GM19397 (cell line): ENCODE measurements around the gene SAPCD2.
"Not testable (repeated sequence)": the region's sequence is repeated elsewhere in the genome, so short reads cannot be mapped to it uniquely, and the experiment has no call there.

ENCODE experiments used
- ATAC-seq: cut with Tn5 transposase; IDR thresholded peaks from one replicate; pipeline ENCODE4 v1.9.1; 2021; ENCODE audit warnings: mild to moderate bottlenecking, moderate library complexity; ENCODE audit not compliant: unreplicated experiment

The SAPCD2 gene

GRCh38 chr9:137065336-137065967 is 4.9 kb downstream of the SAPCD2 start:
- ATAC-seq: no peak

DNA sequence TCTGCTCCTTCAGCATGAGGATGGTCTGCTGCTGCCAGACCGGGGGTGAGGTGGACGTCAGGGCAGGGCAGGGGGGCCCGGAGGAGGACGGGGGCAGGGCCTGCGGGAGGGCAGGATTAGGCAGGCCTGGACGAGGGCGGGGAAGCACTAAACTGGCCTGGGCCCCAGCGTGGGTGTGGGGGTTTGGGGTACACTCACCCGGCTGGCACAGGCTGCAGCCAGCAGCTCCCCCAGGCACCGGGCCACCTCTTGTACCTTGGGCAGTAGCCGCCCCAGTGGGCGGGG is 5.5 kb downstream of the SAPCD2 start:
- ATAC-seq: no peak

GRCh38 chr9:137064027-137064879 is 6.1 kb downstream of the SAPCD2 start:
- ATAC-seq: no peak

- no peak for ATAC-seq
Observed at GRCh38 chr9:137063311-137064026, 6.9 kb downstream of the SAPCD2 start.

DNA sequence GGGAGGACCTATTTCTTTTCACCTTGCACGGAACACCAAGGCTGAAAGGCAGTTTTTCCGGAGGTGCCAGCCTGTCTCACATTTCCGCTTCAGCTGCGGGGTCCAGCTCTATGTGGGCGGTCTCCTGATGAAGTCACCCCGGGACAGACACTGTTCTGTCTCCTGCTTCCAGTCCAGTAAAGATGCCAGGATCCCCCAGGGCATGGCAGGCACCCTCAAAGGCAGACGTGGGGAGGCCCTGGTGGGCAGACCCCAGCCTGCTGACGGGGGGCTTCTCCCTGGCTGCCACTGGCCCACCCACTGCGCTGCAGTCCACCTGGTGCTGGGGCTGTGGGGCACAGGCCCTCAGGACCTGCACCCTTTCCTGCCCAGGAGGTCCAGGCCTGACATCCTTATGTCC is 7.6 kb downstream of the SAPCD2 start:
- not testable (repeated sequence) for ATAC-seq

DNA sequence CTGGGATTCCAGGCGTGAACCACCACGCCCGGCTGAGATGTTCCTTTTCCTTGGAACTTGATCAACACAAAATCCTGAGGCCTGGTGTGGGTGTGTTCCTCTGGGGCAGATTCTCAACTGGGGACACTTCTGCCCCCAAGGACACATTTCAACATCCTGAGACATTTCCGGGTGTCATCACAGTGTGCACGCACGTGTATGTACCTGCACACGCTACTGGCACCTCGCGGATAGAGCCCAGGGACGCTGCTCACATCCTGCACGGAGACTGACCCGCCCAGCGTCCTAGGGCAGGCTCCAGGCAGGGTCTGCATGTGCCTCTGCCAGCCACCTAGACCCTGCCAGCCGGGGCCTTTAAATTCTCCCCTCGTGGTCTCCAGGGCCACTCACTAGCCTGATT is 8.0 kb downstream of the SAPCD2 start:
- ATAC-seq: no peak

DNA sequence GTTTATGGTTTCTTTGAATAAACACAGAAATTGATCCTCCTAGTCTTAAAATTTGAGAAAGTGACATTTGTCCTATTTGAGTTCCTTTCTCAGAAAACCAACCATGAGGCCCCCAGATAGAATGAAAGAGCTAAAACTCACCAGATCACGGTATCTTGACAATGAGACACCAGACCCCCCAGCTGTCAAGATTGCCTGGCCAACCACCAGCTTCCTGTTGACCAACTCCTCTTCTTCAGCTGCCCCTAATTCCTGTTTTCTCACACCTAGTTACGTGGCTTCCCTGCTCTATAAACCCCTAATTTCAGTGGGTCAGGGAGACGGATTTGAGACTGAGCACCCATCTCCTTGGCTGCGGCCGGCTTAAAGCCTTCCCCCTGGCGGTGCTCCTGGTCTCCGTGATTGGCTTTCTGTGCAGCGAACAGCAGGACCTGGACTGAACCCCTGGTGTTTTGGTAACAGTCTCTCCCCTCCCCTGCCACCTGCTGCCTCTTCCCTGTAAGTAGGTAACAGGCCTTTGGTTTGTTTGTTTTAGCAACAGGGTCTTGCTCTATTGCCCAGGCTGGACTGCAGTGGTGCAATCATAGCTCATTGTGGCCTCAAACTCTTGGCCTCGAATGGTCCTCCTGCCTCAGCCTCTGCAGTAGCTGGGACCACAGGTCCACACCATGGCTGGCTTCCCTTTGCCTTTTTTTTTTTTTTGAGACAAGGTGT is 11.7 kb downstream of the SAPCD2 start:
- ATAC-seq: no peak

DNA sequence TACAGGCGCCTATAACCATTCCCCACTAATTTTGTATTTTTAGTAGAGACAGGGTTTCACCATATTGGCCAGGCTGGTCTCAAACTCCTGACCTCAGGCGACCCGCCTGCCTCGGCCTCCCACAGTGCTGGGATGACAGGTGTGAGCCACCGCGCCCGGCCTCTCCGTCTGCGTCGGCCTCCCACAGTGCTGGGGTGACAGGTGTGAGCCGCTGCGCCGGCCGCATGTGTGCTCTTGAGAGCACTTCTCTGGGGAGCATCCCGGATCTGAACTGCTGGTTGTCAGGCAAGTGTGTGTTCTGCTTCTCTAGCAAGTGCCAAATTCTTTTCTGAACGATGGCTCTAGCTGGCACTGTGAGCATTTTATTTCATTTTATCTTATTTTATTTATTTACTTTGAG is 12.8 kb downstream of the SAPCD2 start:
- no peak for ATAC-seq

GRCh38 chr9:137056739-137057415 is 13.5 kb downstream of the SAPCD2 start:
- ATAC-seq: no peak

DNA sequence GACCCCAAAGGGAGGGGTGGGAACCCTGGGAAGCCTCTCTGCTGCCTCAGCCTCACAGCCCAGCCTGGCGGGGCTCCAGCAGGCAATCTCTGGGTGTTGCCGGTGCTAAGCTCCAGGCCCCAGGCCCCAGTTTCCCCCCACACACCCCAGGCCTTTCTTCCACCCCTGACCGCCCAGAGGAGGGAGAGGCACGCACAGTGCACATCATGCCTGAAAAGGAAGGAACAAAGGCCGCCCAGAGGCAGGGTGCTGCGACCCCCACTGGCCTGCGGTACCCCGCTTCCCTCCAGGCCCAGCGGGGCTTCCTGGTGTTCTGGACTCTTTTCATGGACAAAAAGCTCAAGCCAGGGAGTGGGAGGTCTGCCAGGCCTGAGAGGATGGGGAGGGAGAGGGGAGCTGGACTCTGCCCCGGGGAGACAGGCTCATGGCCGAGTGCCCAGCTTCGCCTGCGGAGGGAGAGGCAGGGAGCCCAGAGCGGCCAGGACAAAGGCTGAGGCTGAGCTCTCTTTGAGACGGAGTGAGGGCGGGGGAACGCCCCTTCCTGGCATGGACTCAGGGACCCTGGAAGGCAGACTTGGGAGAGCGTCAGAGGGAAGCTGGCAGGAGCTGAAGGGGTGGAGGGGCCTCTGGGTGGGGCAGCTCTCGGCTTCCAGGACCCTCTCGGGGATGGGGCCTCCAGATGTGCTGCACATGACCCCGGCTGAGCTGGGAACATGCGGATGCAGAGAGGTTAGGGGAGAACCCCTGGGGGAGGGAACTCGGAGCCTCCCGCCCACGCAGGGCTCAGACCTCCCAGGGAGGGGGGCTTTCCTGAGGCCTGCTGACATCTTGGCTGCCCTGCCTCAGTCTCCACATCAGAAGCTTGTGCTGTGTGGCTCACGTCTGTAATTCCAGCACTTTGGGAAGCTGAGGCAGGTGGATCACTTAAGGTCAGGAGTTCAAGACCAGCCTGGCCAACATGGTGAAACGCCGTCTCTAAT is 14.7 kb downstream of the SAPCD2 start:
- no peak for ATAC-seq

DNA sequence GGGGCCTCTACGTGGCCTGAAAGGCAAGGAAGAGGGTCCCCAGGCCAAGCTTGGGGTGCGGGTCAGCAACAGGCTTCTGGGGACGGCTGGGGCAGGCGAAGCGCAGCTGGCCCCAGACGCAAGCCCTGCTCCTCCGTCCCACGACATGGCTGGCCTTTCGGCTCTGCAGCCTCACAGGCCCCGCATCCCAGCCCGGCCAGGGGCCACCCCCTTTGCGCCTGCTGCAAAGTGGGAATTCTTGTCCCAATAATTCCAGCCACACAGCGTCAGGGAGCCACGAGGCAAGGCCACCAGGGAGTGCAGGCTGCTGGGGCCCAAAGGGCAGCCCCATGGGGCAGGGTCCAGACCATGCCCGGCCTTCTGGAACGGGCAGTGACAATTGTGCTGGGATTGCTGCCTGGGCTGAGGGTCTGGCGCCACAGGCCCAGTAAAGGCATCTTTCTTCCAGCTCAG is 15.4 kb downstream of the SAPCD2 start:
- ATAC-seq: no peak

- no peak for ATAC-seq
Observed at GRCh38 chr9:137053944-137054931, 16.1 kb downstream of the SAPCD2 start, which contains the start of gene ENTPD2. TSS of gene ENTPD2 (minus strand) at chr9:137054061. CDS start at chr9:137053997, 64 bp downstream.

- ATAC-seq: no peak
Observed at GRCh38 chr9:137052998-137053943, 17.1 kb downstream of the SAPCD2 start.

DNA sequence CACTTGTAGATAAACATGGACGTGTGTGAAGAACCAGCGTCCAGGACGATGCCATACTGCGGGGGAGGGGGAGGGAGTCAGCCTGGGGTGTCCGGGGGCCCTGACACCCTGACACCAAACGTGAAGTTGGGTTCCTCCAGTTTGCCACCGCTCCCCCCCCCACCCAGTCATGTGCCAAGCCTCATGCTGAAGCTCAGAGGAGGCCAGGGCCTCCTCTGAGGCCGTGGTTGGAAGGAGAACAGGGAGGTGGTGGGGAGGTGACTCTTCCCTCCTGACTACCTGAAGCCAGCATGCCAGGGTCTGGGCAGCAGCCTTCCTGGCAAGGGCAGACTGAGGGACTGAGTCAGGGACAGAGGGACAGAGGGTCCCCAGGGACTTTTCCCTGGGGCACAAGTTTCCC is 18.1 kb downstream of the SAPCD2 start:
- no peak for ATAC-seq

- no peak for ATAC-seq
Observed at GRCh38 chr9:137051145-137051724, 19.1 kb downstream of the SAPCD2 start.

DNA sequence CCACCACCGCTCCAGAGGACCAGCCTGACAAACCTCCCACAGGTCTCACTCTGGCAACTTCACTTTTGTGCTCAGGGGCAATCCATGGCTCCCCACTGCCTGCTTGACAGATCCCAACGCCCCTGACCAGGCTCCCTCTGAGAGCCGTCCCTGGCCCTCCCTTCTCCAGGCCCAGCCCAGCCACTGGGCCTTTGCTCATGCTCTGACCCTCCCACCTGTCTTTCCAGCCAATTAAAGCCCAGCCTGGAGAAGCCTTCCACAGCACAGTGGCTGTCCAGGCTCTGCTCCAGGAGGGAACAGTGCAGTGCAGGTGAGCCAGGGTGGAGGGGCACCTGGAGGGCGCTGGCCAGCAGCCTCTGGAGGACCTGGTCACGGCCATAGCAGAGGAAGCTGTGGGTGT is 19.8 kb downstream of the SAPCD2 start:
- ATAC-seq: no peak
